ENCODE results near the gene EXOSC10. TPM values are rescaled to one million over a fixed set of nuclear protein-coding genes. Genes with fewer than 3 reads are reported as not detected.
"Not testable (repeated sequence)": the region's sequence is repeated elsewhere in the genome, so short reads cannot be mapped to it uniquely, and the experiment has no call there.

The EXOSC10 gene
- total and polyA plus RNA-seq, 2 of the 13 experiments (the other 11 are each of a cell fraction or from before 2014, with no cell fraction given), result 48.4 to 67.6 TPM

GRCh38 chr1:11040105-11040429 lies 59.6 kb downstream of the EXOSC10 start:
- BruUV-seq (replicated peaks); ATAC-seq; FAIRE-seq; H3K27me3 ChIP-seq (ENCODE audit: control insufficient read depth in 1 of 2, insufficient read depth in 2 of 2, low read length in 2 of 2); CTCF ChIA-PET (ENCODE audit: low intra/inter-chr PET ratio, low total read pairs); intact Hi-C loops (cut with micrococcal nuclease; ENCODE audit: unreplicated experiment); H2AFZ ChIP-seq (ENCODE audit: low read length); H3K36me3 ChIP-seq (replicated peaks in 1 of 2; ENCODE audit: control insufficient read depth in 1 of 2, insufficient read depth in 2 of 2, low read length in 2 of 2); H3K9ac ChIP-seq (ENCODE audit: insufficient read depth, low read depth, low read length); H4K20me1 ChIP-seq (ENCODE audit: insufficient read depth, low read length); H3K4me2 ChIP-seq (ENCODE audit: low read depth, low read length); H3K9me3 ChIP-seq (ENCODE audit: low read length); H3K79me2 ChIP-seq (ENCODE audit: insufficient read depth, low read length); H3K4me1 ChIP-seq (ENCODE audit: insufficient read depth, low read length); POLR2A ChIA-PET; H3K4me3 ChIP-seq (replicated peaks in 1 of 3; ENCODE audit: insufficient read depth in 1 of 3, low read depth in 2 of 3, low read length in 3 of 3); DNase-seq (ENCODE audit: low spot score); H3K27ac ChIP-seq (ENCODE audit: extremely low read length, insufficient read depth, low read length): not testable (repeated sequence)
- in situ Hi-C loops (cut with HindIII; ENCODE audit: extremely low pct_ligation_motif_present, low pct_unique_long_range_greater_than_20kb), result loop anchor here (25.0 kb wide), 1 partner anchor 597 kb away; no protein-coding TSS in a partner anchor
- 86% methylated on average over 7 of the region's 7 CpGs for WGBS (ENCODE audit: low lambda C conversion rate)

GRCh38 chr1:11039351-11040104 lies 60.1 kb downstream of the EXOSC10 start:
- Histone ChIP-seq H3K27ac (ENCODE audit: extremely low read length, insufficient read depth, low read length) (no peak overlapping the region), H4K20me1 (ENCODE audit: insufficient read depth, low read length) (no peaks in the 10 kb centered on the region), H3K36me3 (replicated peaks in 1 of 2; ENCODE audit: control insufficient read depth in 1 of 2, insufficient read depth in 2 of 2, low read length in 2 of 2) (no peaks in the 10 kb centered on the region), H2AFZ (ENCODE audit: low read length) (no peak overlapping the region), H3K79me2 (ENCODE audit: insufficient read depth, low read length) (no peaks in the 10 kb centered on the region), H3K4me1 (ENCODE audit: insufficient read depth, low read length) (no peaks in the 10 kb centered on the region), H3K27me3 (ENCODE audit: control insufficient read depth in 1 of 2, insufficient read depth in 2 of 2, low read length in 2 of 2) (no peaks in the 10 kb centered on the region), H3K4me3 (replicated peaks in 1 of 3; ENCODE audit: insufficient read depth in 1 of 3, low read depth in 2 of 3, low read length in 3 of 3) (no peak overlapping the region), H3K4me2 (ENCODE audit: low read depth, low read length) (no peak overlapping the region), H3K9me3 (ENCODE audit: low read length) (no peaks in the 10 kb centered on the region), H3K9ac (ENCODE audit: insufficient read depth, low read depth, low read length) (no peak overlapping the region)
- ATAC-seq (no peak), DNase-seq (ENCODE audit: low spot score) (no peak), FAIRE-seq (no peak)
- ChIA-PET CTCF (ENCODE audit: low intra/inter-chr PET ratio, low total read pairs) (no interaction called here), POLR2A (no interaction called here)
- in situ Hi-C loops (cut with HindIII; ENCODE audit: extremely low pct_ligation_motif_present, low pct_unique_long_range_greater_than_20kb), result loop anchor here (25.0 kb wide), 1 partner anchor 598 kb away; no protein-coding TSS in a partner anchor
- TF ChIP-seq ZNF446 (CRISPR knock-in tag; IDR thresholded peaks at IDR 0.05), result no peak
- TF ChIP-seq HOXA9 (CRISPR knock-in tag; IDR thresholded peaks at IDR 0.05; ENCODE audit: borderline replicate concordance), result no peak
- TF ChIP-seq CREB3 (CRISPR knock-in tag; IDR thresholded peaks at IDR 0.05), result no peak
- no peak for TF ChIP-seq MIER3 (CRISPR knock-in tag; IDR thresholded peaks at IDR 0.05; ENCODE audit: borderline replicate concordance)
- TF ChIP-seq THRA (CRISPR knock-in tag; IDR thresholded peaks at IDR 0.05; ENCODE audit: borderline replicate concordance), result no peak
- TF ChIP-seq JARID2 (CRISPR knock-in tag; IDR thresholded peaks at IDR 0.05; ENCODE audit: insufficient replicate concordance), result no peak
- TF ChIP-seq ZNF317 (CRISPR knock-in tag; IDR thresholded peaks at IDR 0.05), result no peak
- no TSS peak for BruUV-seq (replicated peaks)
- intact Hi-C loops (cut with micrococcal nuclease; ENCODE audit: unreplicated experiment), result loop anchor here (5.0 kb wide), 1 partner anchor 58 kb away; the partner anchor contains the start of gene EXOSC10
- WGBS (ENCODE audit: low lambda C conversion rate), result 57% methylated on average over 2 of the region's 2 CpGs

Data from HepG2 (cell line).